Thyroid gland (tissue), 4 donors: ENCODE measurements around the gene MNS1. TPM values are rescaled to one million over a fixed set of nuclear protein-coding genes. Genes with fewer than 3 reads are reported as not detected.

Experiments used
- DNase-seq, 2 donors: peaks; one replicate each; pipeline ENCODE4 v3.0.0-alpha.2; 2019
- H3K27ac ChIP-seq, 3 donors: fragments of 200-600 bp; sonication (generic); 1 replicate in 2 of 3; 2 replicates in 1 of 3; pipeline ENCODE4 v1.5.1; 2016 to 2019; ENCODE audit warnings: mild to moderate bottlenecking in 1 of 3, moderate library complexity in 1 of 3
- H3K27me3 ChIP-seq: fragments of 200-600 bp; sonication (generic); one replicate; pipeline ENCODE4 v1.5.1; 2019
- H3K36me3 ChIP-seq, 2 donors: fragments of 200-600 bp; sonication (generic); one replicate each; pipeline ENCODE4 v1.5.1; 2016 to 2019
- H3K4me1 ChIP-seq, 2 donors: fragments of 200-600 bp; sonication (generic); one replicate each; pipeline ENCODE4 v1.5.1; 2017 to 2019
- H3K4me3 ChIP-seq, 3 donors: fragments of 200-600 bp; sonication (generic); replicated peaks in 1 of 3; 1 replicate in 2 of 3; 2 replicates in 1 of 3; pipeline ENCODE4 v1.5.1; 2016; ENCODE audit warnings: mild to moderate bottlenecking in 1 of 3
- H3K9me3 ChIP-seq: fragments of 200-600 bp; sonication (generic); one replicate; pipeline ENCODE4 v1.5.1; 2017
- CTCF ChIP-seq, 6 experiments: fragments of 200-600 bp in 3 of 6; fragments of 450-650 bp in 3 of 6; sonication (generic) in 3 of 6; IDR thresholded peaks; one replicate each; pipeline ENCODE4 v1.5.1; 2016 to 2019; ENCODE audit warnings: antibody characterized with exemption in 6 of 6, mild to moderate bottlenecking in 2 of 6, inconsistent platforms in 1 of 6, moderate library complexity in 1 of 6
- POLR2A ChIP-seq, 2 donors: fragments of 450-650 bp; IDR thresholded peaks; one replicate each; pipeline ENCODE4 v1.6.1; 2017; ENCODE audit warnings: antibody characterized with exemption in 2 of 2, mild to moderate bottlenecking in 2 of 2, moderate library complexity in 1 of 2
- whole genome bisulfite sequencing, 2 donors: methylation state at CpG; one replicate each; pipeline ENCODE4 v1.1.5; 2017; 5-methylcytosine and 5-hydroxymethylcytosine counted together
- intact Hi-C: fragments of 100-400 bp; cut with DNase I; formaldehyde crosslinking; loops from one replicate; pipeline ENCODE4 v1.15.1; 2023
- total RNA-seq, 4 donors: library from RNA; depleted of rRNA; stranded (reverse); fragments of >200 nt; gene quantifications; one replicate each; pipeline ENCODE4 v1.2.3, GENCODE V29; 2016

MNS1 gene
- total RNA-seq, 4 donors from 2014 or later: 0.78 to 1.6 (median 1.4) TPM

DNA sequence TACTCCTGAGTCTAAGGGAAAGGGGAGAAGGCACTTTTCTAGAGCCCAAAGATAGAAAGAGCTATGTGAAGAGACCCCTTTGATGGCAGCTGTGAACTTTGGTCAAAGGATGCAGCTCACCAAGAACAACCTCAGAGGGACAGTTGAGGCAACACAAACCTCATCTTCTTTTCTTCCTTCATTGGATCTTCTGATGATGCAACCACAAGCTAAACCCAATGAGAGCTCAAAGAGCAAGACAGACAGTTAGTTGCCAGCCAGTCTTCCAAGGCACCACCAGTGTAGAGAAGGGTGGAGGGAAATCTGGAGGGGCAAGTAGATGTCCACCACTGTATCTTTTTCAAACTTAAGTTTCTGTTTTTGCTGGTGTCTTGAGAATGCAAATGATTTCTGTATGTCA, 10.4 kb upstream of the MNS1 start:
- no peak overlapping the region for H3K27ac ChIP-seq
- intact Hi-C loops: no loop called here
- no peak for DNase-seq
- no peaks in the 10 kb centered on the region for H3K36me3 ChIP-seq
- H3K27me3 ChIP-seq: no peaks in the 10 kb centered on the region
- no peak overlapping the region for H3K4me3 ChIP-seq
- TF ChIP-seq CTCF (IDR thresholded peaks at IDR 0.05) (no peak), POLR2A (IDR thresholded peaks at IDR 0.05) (no peak)
- H3K4me1 ChIP-seq: no peaks in the 10 kb centered on the region
- H3K9me3 ChIP-seq: no peaks in the 10 kb centered on the region

- Histone ChIP-seq H3K4me1 (no peaks in the 10 kb centered on the region), H3K36me3 (no peaks in the 10 kb centered on the region), H3K4me3 (no peak overlapping the region), H3K27me3 (no peaks in the 10 kb centered on the region), H3K9me3 (no peaks in the 10 kb centered on the region), H3K27ac (no peak overlapping the region)
- intact Hi-C loops: no loop called here
- WGBS, 2 donors: 89 to 93% methylated on average over 1 of the region's 1 CpG
- no peak for DNase-seq
- TF ChIP-seq POLR2A (IDR thresholded peaks at IDR 0.05) (no peak), CTCF (IDR thresholded peaks at IDR 0.05) (no peak)
Measured at GRCh38 chr15:56473017-56473416, 8.1 kb upstream of the MNS1 start.

- intact Hi-C loops: no loop called here
- DNase-seq: no peak
- Histone ChIP-seq H3K36me3 (no peaks in the 10 kb centered on the region), H3K4me3 (no peak overlapping the region), H3K27ac (no peak overlapping the region), H3K27me3 (no peaks in the 10 kb centered on the region), H3K4me1 (no peaks in the 10 kb centered on the region), H3K9me3 (no peaks in the 10 kb centered on the region)
- WGBS, 2 donors: 69 to 72% methylated on average over 2 of the region's 2 CpGs
- no peak for TF ChIP-seq POLR2A (IDR thresholded peaks at IDR 0.05)
- no peak for TF ChIP-seq CTCF (IDR thresholded peaks at IDR 0.05)
Measured at GRCh38 chr15:56472278-56472677, 7.3 kb upstream of the MNS1 start.

DNA sequence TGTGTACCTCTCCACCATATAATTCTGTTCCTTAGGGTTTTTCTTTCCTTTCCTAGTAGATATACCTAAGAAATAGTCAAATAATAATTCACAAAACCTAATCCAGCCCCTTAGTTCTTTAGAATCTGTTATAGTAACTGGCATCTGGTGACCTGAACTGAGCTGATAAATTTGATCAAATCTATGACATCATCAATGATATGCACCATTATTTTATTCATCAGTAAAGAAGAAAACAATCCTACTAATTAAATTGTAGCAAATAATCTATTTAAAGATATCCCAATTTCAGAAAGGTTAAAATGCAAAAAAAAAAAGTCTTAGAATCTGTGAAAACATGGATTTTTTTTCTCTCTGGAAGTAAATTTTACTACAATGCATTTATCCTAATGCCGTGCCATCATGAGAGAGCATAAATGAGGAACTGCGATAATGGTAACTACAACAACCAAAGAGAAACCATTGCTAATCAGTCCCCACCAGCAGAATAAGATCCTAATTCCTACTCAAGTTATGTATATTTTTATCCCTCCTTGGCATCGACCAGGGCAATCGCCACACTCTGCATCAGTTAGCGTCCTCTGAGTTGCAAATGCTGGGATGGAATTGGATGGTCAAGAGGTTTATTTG, 6.6 kb upstream of the MNS1 start:
- no peaks in the 10 kb centered on the region for H3K27me3 ChIP-seq
- no peak overlapping the region for H3K4me3 ChIP-seq
- H3K36me3 ChIP-seq: no peaks in the 10 kb centered on the region
- H3K27ac ChIP-seq: no peak overlapping the region
- intact Hi-C loops: no loop called here
- 90 to 91% methylated on average over 5 of the region's 5 CpGs for WGBS, 2 donors
- no peaks in the 10 kb centered on the region for H3K4me1 ChIP-seq
- DNase-seq: no peak
- TF ChIP-seq CTCF (IDR thresholded peaks at IDR 0.05): no peak
- TF ChIP-seq POLR2A (IDR thresholded peaks at IDR 0.05): no peak
- no peaks in the 10 kb centered on the region for H3K9me3 ChIP-seq

- TF ChIP-seq POLR2A (IDR thresholded peaks at IDR 0.05) (no peak), CTCF (IDR thresholded peaks at IDR 0.05) (no peak)
- H3K36me3 ChIP-seq: no peaks in the 10 kb centered on the region
- no peaks in the 10 kb centered on the region for H3K27me3 ChIP-seq
- peaks cover 0 to 6% of the 10 kb centered on the region in 2 donors for H3K4me1 ChIP-seq
- intact Hi-C loops: no loop called here
- no peak overlapping the region for H3K27ac ChIP-seq
- no peak for DNase-seq
- H3K4me3 ChIP-seq: no peak overlapping the region
- no peaks in the 10 kb centered on the region for H3K9me3 ChIP-seq
Measured at GRCh38 chr15:56469483-56469882, 4.5 kb upstream of the MNS1 start.
